Kidney capillary endothelial cell (primary cell): ENCODE measurements around the gene SH2D7.
"Not testable (repeated sequence)": the region's sequence is repeated elsewhere in the genome, so short reads cannot be mapped to it uniquely, and the experiment has no call there.

ENCODE experiments used
- DNase-seq: peaks from one replicate; pipeline ENCODE4 v3.0.0-alpha.2; 2018; ENCODE audit warnings: low spot score

The SH2D7 gene

DNA sequence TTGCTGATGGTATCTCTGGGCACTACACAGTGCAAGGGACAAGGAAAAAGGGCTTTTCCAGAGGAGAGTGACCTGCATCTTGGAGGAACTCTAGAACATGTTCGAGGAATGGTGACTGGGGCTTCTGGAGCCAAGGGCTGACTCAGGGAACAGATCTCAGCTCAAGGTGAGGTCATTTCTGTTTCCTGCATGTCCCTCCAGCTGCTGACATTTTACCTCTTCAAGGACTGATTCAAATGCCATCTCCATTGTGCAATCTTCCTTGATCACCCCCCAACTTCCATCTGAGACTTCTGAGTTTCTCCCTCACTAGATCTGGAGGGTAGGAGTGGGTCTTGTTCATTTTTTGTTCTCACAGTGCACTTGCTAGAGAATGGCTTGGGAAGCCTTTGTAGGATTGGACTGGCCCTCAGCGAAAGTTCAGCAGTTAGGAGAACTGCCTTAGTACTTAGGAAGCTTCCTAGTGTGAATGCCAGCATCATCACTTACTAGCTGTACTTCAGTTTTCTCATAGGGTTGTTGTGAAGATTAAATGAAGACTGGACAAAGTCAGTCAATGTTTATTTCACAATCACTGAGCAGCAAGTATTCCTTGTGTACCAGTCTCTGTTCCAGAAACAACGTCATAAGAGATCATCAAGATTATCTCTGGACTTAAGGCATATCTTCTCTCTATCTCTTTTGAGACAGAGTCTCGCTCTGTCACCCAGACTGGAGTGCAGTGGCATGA, 54.2 kb downstream of the SH2D7 start:
- DNase-seq, result peak; percentile 46

DNA sequence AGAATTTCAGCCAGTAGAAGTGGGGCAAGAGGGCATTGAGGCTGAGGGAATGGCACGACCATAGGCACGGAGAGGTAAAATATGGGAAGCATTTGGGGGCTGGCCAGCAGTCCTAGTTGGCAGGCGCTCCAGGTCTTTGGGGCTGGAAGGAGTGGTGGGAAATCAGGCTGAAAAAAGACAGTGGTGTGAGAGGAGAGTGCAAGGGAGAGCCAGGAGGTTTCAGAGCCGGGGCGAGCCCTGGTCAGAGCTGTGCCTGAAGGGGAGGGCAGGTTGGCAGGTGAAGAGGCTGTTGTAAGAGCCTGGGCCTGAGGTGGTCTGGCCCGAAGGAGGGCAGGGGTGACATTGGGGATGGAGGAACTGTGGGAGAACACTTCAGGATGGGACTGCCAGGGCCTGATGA, 55.2 kb downstream of the SH2D7 start:
- no peak for DNase-seq

DNA sequence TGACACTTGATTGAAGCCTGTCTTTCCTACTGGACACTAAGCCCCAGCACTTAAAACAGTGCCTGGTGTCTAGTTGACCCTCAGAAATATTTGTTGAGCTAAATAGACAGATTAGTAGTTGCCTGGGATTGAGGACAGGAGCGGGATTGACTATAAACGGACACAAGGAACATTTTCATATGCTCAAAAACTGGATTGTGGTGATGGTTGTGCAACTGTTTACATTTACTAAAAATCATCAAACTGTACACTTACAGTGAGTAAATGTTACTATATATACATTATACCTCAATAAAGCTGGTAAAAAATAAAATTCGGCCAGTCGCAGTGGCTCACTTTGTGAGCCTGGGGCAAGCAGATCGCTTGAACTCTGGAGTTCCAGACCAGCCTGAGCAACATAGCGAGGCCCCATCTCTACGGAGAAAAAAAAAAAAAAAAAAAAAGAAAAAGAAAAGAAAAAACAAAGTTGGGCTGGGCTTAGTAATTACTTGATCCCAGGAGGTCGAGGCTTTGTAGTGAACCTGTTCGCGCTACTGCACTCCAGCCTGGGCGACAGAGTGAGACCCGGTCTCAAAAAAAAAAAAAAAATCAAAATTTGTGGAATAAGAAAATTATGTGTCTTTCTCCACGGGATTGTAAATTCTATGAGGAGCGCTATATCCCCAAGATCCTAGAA, 56.2 kb downstream of the SH2D7 start:
- DNase-seq, result no peak

DNA sequence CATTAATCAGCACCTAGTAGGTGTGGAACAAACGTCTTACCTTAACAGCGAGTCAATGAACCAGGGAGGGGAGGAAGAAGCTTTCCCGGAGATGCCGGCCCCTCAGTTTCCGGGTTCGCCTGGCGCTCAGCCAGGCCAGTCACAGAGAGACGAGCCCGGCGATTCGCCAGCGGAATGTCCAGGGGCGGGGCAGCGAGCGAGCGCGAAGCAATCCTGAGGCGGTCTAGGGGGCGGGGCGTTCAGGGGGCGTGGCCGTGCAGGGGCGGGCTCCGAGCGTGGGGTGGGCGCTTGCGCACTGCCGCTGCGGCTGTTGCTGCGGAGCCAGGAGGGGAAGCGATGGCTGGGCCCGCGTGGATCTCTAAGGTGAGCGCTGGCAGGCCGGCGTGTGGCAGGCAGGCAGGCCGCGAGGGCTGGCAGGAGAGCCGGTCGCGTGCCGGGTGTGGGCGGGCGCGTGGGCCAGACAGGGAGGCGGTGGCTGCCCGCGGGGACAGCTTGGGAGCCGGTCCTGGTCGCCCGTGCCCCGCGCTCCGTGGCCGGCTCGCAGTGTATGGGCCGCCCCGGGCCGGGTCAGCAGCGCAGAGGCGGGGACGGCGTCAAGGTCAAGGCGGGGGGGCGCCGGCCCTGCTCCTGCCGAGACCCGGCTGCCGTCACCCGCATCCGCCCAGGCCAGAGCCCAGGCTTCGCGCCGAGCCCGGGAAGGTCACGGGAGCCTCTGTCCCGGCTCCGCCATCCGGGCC, 56.9 kb downstream of the SH2D7 start, which contains the start of gene IDH3A:
Gene IDH3A, plus strand, starts transcription at position 295 of the 737 bp plus-strand sequence. Its CDS starts 42 bp downstream, at position 337.
- peak; percentile 96 for DNase-seq

DNA sequence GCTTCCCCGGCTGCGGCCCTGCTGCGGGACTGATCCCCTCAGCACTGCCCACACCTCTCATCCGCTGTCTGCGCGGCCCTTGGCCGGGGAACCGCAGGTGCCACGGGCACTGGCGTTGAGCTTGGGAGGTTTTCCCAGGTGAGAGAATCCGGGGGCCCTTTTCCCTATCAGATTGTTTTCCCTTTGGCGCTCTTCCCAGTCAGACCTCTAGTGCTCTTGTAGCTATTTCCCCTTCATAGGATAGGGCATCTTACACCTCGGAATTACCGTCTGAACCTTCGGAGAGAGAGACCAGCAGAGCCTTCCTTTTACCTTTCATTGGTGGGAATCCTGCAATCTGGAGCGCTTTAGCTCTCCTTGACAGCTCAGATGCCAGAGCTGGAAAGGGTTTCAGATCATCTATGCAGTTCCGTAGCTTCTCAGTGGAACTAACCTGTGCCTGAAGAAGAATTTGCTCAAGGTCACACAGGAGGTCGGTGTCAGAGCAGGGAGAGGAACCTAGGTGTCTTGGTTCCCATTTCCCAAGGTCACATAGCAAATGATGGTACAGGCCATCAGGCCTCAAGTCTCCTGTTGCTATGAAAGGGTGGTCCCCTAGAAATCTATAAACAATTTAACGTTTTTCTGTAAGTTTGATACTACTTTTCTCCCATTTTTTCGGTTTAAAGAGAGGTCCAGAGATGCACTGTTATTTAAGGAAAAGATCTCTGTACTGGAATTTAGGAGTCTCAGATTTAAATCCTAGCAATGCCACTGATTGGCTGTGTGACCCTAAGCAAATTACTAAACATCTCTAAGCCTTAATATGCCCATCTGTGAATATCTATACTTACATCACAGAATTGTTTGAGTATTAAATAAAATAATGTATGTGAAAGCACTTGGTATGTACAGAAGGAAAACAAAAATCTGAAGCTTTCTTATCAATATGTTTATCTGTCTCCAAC, 57.7 kb downstream of the SH2D7 start:
- peak; percentile 18 for DNase-seq

DNA sequence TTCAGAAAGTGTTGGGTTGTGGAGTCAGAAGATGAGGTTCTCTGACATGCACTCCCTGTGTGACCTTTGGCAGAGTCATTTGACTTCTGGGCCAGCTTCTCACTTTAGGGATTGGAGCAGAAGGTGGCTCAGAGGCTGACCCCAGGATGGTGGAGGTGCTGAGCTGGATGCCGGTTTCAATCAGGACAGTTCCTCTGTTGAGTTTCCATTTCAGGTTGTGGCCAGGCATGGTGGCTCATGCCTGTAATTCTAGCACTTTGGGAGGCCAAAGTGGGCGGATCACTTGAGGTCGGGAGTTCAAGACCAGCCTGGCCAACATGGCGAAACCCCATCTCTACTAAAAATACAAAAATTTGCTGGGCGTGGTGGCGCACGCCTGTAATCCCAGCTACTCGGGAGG, 58.7 kb downstream of the SH2D7 start:
- DNase-seq, result not testable (repeated sequence)
